Upper lobe of left lung (tissue), 6 donors: ENCODE results near the gene RELCH. TPM values are rescaled to one million over a fixed set of nuclear protein-coding genes. Genes with fewer than 3 reads are reported as not detected.

ENCODE experiments used
- ATAC-seq, 2 donors: fragments of 200-7000 bp; cut with Tn5 transposase; one replicate each; pipeline ENCODE4 v1.9.1; 2022; ENCODE audit warnings: mild to moderate bottlenecking in 2 of 2, moderate library complexity in 2 of 2; ENCODE audit not compliant: low FRiP score in 2 of 2
- DNase-seq, 2 donors: peaks; one replicate each; pipeline ENCODE4 v3.0.0-alpha.2; 2019 to 2020
- H3K27ac ChIP-seq, 4 donors: fragments of 200-600 bp; sonication (generic); one replicate each; pipeline ENCODE4 v1.5.1; 2016 to 2019
- H3K27me3 ChIP-seq, 4 donors: fragments of 200-600 bp; sonication (generic); one replicate each; pipeline ENCODE4 v1.5.1; 2017 to 2019
- H3K36me3 ChIP-seq, 4 donors: fragments of 200-600 bp; sonication (generic); one replicate each; pipeline ENCODE4 v1.5.1; 2016 to 2019
- H3K4me1 ChIP-seq, 4 donors: fragments of 200-600 bp; sonication (generic); one replicate each; pipeline ENCODE4 v1.5.1; 2018 to 2019
- H3K4me3 ChIP-seq, 4 donors: fragments of 200-600 bp; sonication (generic); one replicate each; pipeline ENCODE4 v1.5.1; 2017 to 2019; ENCODE audit warnings: mild to moderate bottlenecking in 2 of 4, moderate library complexity in 1 of 4
- H3K9me3 ChIP-seq, 4 donors: fragments of 200-600 bp; sonication (generic); one replicate each; pipeline ENCODE4 v1.5.1; 2018 to 2019
- EP300 ChIP-seq, 4 donors: sonication (generic); formaldehyde crosslinking; IDR thresholded peaks; one replicate each; pipeline ENCODE4 v1.5.1; 2017; ENCODE audit warnings: antibody characterized with exemption in 4 of 4, control low read depth in 2 of 4
- POLR2A ChIP-seq, 4 donors: fragments of 450-650 bp; IDR thresholded peaks; one replicate each; pipeline ENCODE4 v1.5.1; 2016 to 2017; ENCODE audit warnings: antibody characterized with exemption in 4 of 4, mild to moderate bottlenecking in 2 of 4
- POLR2AphosphoS5 ChIP-seq, 2 donors: sonication (generic); formaldehyde crosslinking; IDR thresholded peaks; one replicate each; pipeline ENCODE4 v1.5.1; 2017; ENCODE audit warnings: antibody characterized with exemption in 2 of 2
- WGBS, 2 donors: methylation state at CpG; one replicate each; pipeline ENCODE4 v1.1.5; 2017 to 2018; 5-methylcytosine and 5-hydroxymethylcytosine counted together
- total RNA-seq, 6 donors: library from RNA; depleted of rRNA in 4 of 6; stranded (reverse); fragments of >200 nt in 4 of 6; gene quantifications; one replicate each; pipeline versions ENCODE4 v1.1.0 to v1.2.1, GENCODE V29; 2016 to 2021
- TF ChIP-seq, protein P1 (sequence below), 6 experiments: fragments of 450-650 bp in 4 of 6; fragments of 200-600 bp in 2 of 6; sonication (generic) in 2 of 6; IDR thresholded peaks; one replicate each; pipeline ENCODE4 v1.5.1; 2016 to 2019; ENCODE audit warnings: antibody characterized with exemption in 6 of 6
- donor health status: DM: no; HTN: no; CAD: no; lungs with moderate emphysema.
- donor health status: DM: no; HTN: yes; CAD: no; lungs with severe emphysema.

Gene RELCH
- total RNA-seq, 6 donors from 2014 or later, result 27.8 to 66.7 (median 35.8) TPM

DNA sequence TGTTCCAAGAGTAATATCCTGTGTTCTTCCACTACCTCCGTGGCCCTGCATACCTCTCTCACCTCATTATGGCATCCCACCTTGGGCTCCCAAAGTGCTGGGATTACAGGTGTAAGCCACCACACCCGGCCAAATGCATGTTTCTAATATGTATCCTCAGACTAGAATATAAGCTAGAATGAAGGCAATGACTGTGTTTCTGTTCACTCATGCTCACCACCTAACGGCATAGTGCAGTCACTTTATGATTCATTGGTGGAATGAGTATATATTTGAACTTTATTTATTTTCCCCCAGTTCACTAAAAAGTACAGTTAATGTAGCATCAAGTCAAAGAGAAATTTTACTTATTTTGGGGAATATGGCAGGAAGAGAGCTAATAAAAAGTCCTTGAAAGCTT lies 11.5 kb upstream of the RELCH start:
- no peak for ATAC-seq
- H3K27me3 ChIP-seq, result no peaks in the 10 kb centered on the region
- DNase-seq, result no peak
- TF ChIP-seq EP300 (IDR thresholded peaks at IDR 0.05) (no peak), POLR2A (IDR thresholded peaks at IDR 0.05) (no peak), POLR2AphosphoS5 (IDR thresholded peaks at IDR 0.05) (no peak)
- TF ChIP-seq, protein P1, sequence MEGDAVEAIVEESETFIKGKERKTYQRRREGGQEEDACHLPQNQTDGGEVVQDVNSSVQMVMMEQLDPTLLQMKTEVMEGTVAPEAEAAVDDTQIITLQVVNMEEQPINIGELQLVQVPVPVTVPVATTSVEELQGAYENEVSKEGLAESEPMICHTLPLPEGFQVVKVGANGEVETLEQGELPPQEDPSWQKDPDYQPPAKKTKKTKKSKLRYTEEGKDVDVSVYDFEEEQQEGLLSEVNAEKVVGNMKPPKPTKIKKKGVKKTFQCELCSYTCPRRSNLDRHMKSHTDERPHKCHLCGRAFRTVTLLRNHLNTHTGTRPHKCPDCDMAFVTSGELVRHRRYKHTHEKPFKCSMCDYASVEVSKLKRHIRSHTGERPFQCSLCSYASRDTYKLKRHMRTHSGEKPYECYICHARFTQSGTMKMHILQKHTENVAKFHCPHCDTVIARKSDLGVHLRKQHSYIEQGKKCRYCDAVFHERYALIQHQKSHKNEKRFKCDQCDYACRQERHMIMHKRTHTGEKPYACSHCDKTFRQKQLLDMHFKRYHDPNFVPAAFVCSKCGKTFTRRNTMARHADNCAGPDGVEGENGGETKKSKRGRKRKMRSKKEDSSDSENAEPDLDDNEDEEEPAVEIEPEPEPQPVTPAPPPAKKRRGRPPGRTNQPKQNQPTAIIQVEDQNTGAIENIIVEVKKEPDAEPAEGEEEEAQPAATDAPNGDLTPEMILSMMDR (IDR thresholded peaks at IDR 0.05), result no peak
- peaks cover 0 to 4% (median 0%) of the 10 kb centered on the region in 4 donors for H3K4me1 ChIP-seq
- no peak overlapping the region for H3K4me3 ChIP-seq
- H3K27ac ChIP-seq, result no peak overlapping the region
- 91 to 92% methylated on average over 3 of the region's 3 CpGs for WGBS, 2 donors
- no peaks in the 10 kb centered on the region for H3K36me3 ChIP-seq
- no peaks in the 10 kb centered on the region for H3K9me3 ChIP-seq

DNA sequence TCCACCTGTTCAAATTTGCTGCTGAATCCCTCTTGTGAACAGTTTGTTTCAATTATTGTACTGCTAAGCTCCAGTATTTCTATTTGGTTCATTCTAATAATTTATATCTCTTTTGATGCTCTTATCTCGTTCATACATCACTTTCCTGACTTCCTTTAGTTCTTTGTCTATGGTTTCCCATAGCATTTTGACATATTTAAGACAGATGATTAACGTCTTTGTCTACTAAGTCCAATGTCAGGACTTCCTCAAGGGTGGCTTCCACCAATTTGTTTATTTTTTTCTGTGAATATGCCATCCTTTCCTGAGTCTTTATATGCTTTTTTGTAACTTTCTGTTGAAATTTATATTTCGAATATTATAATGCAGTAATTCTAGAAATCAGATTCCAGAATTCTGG lies 9.8 kb upstream of the RELCH start:
- Histone ChIP-seq H3K4me3 (no peak overlapping the region), H3K4me1 (peaks cover 0 to 4% (median 0%) of the 10 kb centered on the region in 4 donors), H3K9me3 (no peaks in the 10 kb centered on the region), H3K36me3 (no peaks in the 10 kb centered on the region), H3K27me3 (no peaks in the 10 kb centered on the region), H3K27ac (no peak overlapping the region)
- ATAC-seq (no peak), DNase-seq (no peak)
- TF ChIP-seq, protein P1 (IDR thresholded peaks at IDR 0.05), result no peak
- TF ChIP-seq POLR2A (IDR thresholded peaks at IDR 0.05) (no peak), EP300 (IDR thresholded peaks at IDR 0.05) (no peak), POLR2AphosphoS5 (IDR thresholded peaks at IDR 0.05) (no peak)
- WGBS, 2 donors, result 57 to 63% methylated on average over 3 of the region's 3 CpGs

DNA sequence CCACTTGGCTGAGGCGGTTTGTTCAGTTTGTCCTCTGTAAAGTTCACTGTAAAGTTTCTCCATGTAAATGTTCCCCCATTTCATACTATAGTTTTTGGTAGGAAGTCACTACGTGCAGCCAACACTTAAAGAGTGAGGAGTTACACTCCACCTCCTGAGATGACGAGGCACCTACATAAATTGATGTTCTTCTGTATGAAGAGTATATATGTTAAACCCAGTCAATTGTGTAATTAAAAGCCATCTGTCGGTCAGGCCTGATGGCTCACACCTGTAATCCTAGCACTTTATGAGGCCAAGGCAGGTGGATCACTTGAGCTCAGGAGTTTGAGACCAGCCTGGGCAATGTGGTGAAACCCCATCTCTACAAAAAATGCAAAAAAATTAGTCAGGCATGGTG lies 7.8 kb upstream of the RELCH start:
- Histone ChIP-seq H3K4me1 (peaks cover 0 to 4% (median 0%) of the 10 kb centered on the region in 4 donors), H3K36me3 (no peaks in the 10 kb centered on the region), H3K4me3 (no peak overlapping the region), H3K27me3 (no peaks in the 10 kb centered on the region), H3K27ac (no peak overlapping the region), H3K9me3 (no peaks in the 10 kb centered on the region)
- no peak for TF ChIP-seq POLR2A (IDR thresholded peaks at IDR 0.05)
- no peak for TF ChIP-seq POLR2AphosphoS5 (IDR thresholded peaks at IDR 0.05)
- TF ChIP-seq, protein P1 (IDR thresholded peaks at IDR 0.05), result no peak
- TF ChIP-seq EP300 (IDR thresholded peaks at IDR 0.05), result no peak
- DNase-seq, result no peak
- no peak for ATAC-seq
- WGBS, 2 donors, result 93 to 98% methylated on average over 4 of the region's 4 CpGs

DNA sequence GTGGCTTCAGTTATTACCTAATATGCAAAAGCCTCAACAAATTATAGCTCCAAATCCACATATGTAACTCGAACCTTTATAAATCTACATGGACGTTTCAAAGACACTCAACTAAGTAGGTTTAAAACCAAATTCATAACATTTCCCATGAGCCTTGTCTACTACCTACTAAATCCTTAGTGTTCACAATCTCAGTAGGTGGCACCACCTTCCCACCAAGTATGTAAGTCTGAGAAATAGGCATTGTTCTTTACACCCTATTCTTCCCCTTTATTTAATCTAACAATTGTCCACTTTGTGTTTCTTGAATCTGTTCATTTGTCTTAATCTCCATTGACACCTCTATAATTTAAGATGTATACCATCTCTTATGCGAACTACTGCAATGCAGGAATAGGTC lies 4.8 kb upstream of the RELCH start:
- no peaks in the 10 kb centered on the region for H3K36me3 ChIP-seq
- no peak for TF ChIP-seq POLR2AphosphoS5 (IDR thresholded peaks at IDR 0.05)
- DNase-seq (no peak), ATAC-seq (no peak)
- 75 to 78% methylated on average over 3 of the region's 3 CpGs for WGBS, 2 donors
- H3K4me1 ChIP-seq, result peaks cover 0 to 12% (median 9%) of the 10 kb centered on the region in 4 donors
- no peaks in the 10 kb centered on the region for H3K27me3 ChIP-seq
- H3K4me3 ChIP-seq, result no peak overlapping the region
- no peak overlapping the region for H3K27ac ChIP-seq
- H3K9me3 ChIP-seq, result no peaks in the 10 kb centered on the region

DNA sequence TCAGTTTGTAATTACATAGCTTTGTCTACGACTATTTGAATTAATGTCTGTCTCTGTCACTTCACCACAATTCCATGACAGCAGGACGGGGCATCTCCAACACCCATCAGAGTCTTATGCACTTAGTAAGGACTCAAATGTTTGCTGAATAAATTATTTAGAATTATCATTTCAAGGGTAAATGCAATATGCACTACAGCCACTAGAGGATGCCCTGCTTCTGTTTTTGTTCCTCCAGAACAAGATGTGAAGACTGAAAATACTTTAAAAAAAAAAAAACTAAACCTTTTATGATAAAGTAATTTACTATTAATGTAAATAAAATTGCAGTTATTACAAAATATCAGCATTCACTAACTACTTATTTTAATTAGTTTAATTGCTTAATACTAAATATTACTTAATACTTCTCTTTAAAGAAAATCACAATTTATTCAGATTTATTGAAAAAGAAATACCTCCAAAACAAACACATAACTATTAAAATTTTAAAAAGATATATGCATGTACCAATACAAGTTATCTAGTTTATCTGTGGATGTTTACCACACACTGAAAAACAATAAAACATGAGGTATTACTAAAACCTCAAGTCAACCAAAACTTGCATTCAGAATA lies 3.4 kb upstream of the RELCH start:
- TF ChIP-seq, protein P1 (IDR thresholded peaks at IDR 0.05), result peak; percentile 76 to 99 (median 85)
- TF ChIP-seq POLR2AphosphoS5 (IDR thresholded peaks at IDR 0.05) (no peak), POLR2A (IDR thresholded peaks at IDR 0.05) (no peak)
- Histone ChIP-seq H3K27me3 (no peaks in the 10 kb centered on the region), H3K27ac (no peak overlapping the region), H3K36me3 (no peaks in the 10 kb centered on the region), H3K9me3 (no peaks in the 10 kb centered on the region), H3K4me1 (peaks cover 4 to 21% (median 11%) of the 10 kb centered on the region in 4 donors), H3K4me3 (no peak overlapping the region)
- WGBS, 2 donors, result 8 to 15% methylated on average over 2 of the region's 2 CpGs
- ATAC-seq (no peak), DNase-seq (no peak)
